Fibroblast of mammary gland (primary cell): Measurements from ENCODE around the gene FZD7.

ENCODE experiments used
- DNase-seq: peaks from one replicate; pipeline ENCODE4 v3.0.0-alpha.2; 2010; ENCODE audit warnings: low read depth
- H3K4me3 ChIP-seq: 2 replicates; pipeline ENCODE4 v1.5.1; 2011; ENCODE audit warnings: low read depth, mild to moderate bottlenecking, low read length, moderate library complexity; ENCODE audit not compliant: control insufficient read depth
- CTCF ChIP-seq: conservative IDR thresholded peaks from 2 replicates; pipeline ENCODE4 v1.5.1; 2011; ENCODE audit warnings: low read depth, low read length, inconsistent platforms; ENCODE audit not compliant: control insufficient read depth, insufficient read depth

Gene FZD7

GRCh38 chr2:202067589-202067988 is 33.9 kb downstream of the FZD7 start:
- H3K4me3 ChIP-seq: no peak overlapping the region
- DNase-seq: no peak
- TF ChIP-seq CTCF: no peak

- no peak for TF ChIP-seq CTCF
- H3K4me3 ChIP-seq: no peak overlapping the region
- DNase-seq: no peak
Observed at GRCh38 chr2:202069170-202070067, 35.8 kb downstream of the FZD7 start.

- H3K4me3 ChIP-seq: no peak overlapping the region
- no peak for TF ChIP-seq CTCF
- no peak for DNase-seq
Observed at GRCh38 chr2:202071107-202071506, 37.5 kb downstream of the FZD7 start.

GRCh38 chr2:202072226-202072625 is 38.6 kb downstream of the FZD7 start:
- no peak overlapping the region for H3K4me3 ChIP-seq
- no peak for DNase-seq
- peak; percentile 36 for TF ChIP-seq CTCF

- DNase-seq: no peak
- no peak for TF ChIP-seq CTCF
- H3K4me3 ChIP-seq: no peak within 1 kb of the TSS
Observed at GRCh38 chr2:202072737-202073401, 39.2 kb downstream of the FZD7 start, which contains the start of gene KIAA2012. KIAA2012 (plus strand) TSS chr2:202073255; CDS start chr2:202073628, 373 bp downstream.

- H3K4me3 ChIP-seq: no peak overlapping the region
- DNase-seq: no peak
- no peak for TF ChIP-seq CTCF
Observed at GRCh38 chr2:202074324-202074723, 40.7 kb downstream of the FZD7 start.
